ENCODE results near the gene ATP8B3. TPM values are rescaled to one million over a fixed set of nuclear protein-coding genes. Genes with fewer than 3 reads are reported as not detected.
A peak's percentile ranks its signal among the peaks of the same experiment; 100 is the strongest.

The ATP8B3 gene
- total RNA-seq, 1 donor from 2014 or later, result 3.0 TPM

- no peaks in the 10 kb centered on the region for H3K36me3 Mint-ChIP-seq (ENCODE audit: low read depth, unreplicated experiment)
- H3K9me3 ChIP-seq (ENCODE audit: insufficient read depth, low read depth, low read length), result no peaks in the 10 kb centered on the region
- peaks cover 40% of the 10 kb centered on the region for H3K27me3 ChIP-seq (ENCODE audit: insufficient read depth, low read length)
- peaks cover 31% of the 10 kb centered on the region for H3K27me3 Mint-ChIP-seq (ENCODE audit: low read depth, unreplicated experiment)
- DNase-seq (ENCODE audit: low read depth), result no peak
- H3K4me1 ChIP-seq (ENCODE audit: insufficient read depth, low read length), result peaks cover 14% of the 10 kb centered on the region
- no peak overlapping the region for H3K9ac ChIP-seq (ENCODE audit: low read length)
- no peak for FAIRE-seq
- H3K4me1 Mint-ChIP-seq (ENCODE audit: low read depth, unreplicated experiment), result no peaks in the 10 kb centered on the region
- no peak overlapping the region for H3K27ac ChIP-seq (ENCODE audit: low read depth, low read length)
- H3K4me3 Mint-ChIP-seq (ENCODE audit: unreplicated experiment), result peak overlapping the region; percentile 64
- peak overlapping the region; percentile 69 for H3K4me2 ChIP-seq (ENCODE audit: low read length)
- no peaks in the 10 kb centered on the region for H3K79me2 ChIP-seq (ENCODE audit: insufficient read depth, low read length)
- H3K27ac Mint-ChIP-seq (ENCODE audit: unreplicated experiment), result peak overlapping the region; percentile 58
- peaks cover 2% of the 10 kb centered on the region for H3K9me3 Mint-ChIP-seq (ENCODE audit: unreplicated experiment)
- H4K20me1 ChIP-seq (ENCODE audit: insufficient read depth, low read length), result no peaks in the 10 kb centered on the region
- H2AFZ ChIP-seq (ENCODE audit: low read depth, low read length), result no peak overlapping the region
- H3K36me3 ChIP-seq (ENCODE audit: insufficient read depth, low read length), result no peaks in the 10 kb centered on the region
- TF ChIP-seq CTCF (IDR thresholded peaks at IDR 0.05; ENCODE audit: insufficient read depth, low read depth, low read length) (no peak), EZH2 (IDR thresholded peaks at IDR 0.05; ENCODE audit: insufficient read depth, low read length) (peak; percentile 87)
- H3K4me3 ChIP-seq (ENCODE audit: insufficient read depth, low read depth, low read length), result no peak overlapping the region
Observed at GRCh38 chr19:1748115-1748872, 63.8 kb downstream of the ATP8B3 start.

- Histone ChIP-seq H3K4me1 (ENCODE audit: insufficient read depth, low read length) (peaks cover 14% of the 10 kb centered on the region), H3K9ac (ENCODE audit: low read length) (no peak overlapping the region), H3K36me3 (ENCODE audit: insufficient read depth, low read length) (no peaks in the 10 kb centered on the region), H3K4me2 (ENCODE audit: low read length) (peak overlapping the region; percentile 69), H3K27me3 (ENCODE audit: insufficient read depth, low read length) (peaks cover 37% of the 10 kb centered on the region), H2AFZ (ENCODE audit: low read depth, low read length) (no peak overlapping the region), H4K20me1 (ENCODE audit: insufficient read depth, low read length) (no peaks in the 10 kb centered on the region), H3K9me3 (ENCODE audit: insufficient read depth, low read depth, low read length) (no peaks in the 10 kb centered on the region), H3K4me3 (ENCODE audit: insufficient read depth, low read depth, low read length) (no peak overlapping the region), H3K79me2 (ENCODE audit: insufficient read depth, low read length) (no peaks in the 10 kb centered on the region), H3K27ac (ENCODE audit: low read depth, low read length) (no peak overlapping the region)
- DNase-seq (ENCODE audit: low read depth) (peak; percentile 86), FAIRE-seq (no peak)
- Mint-ChIP-seq H3K4me1 (ENCODE audit: low read depth, unreplicated experiment) (no peaks in the 10 kb centered on the region), H3K36me3 (ENCODE audit: low read depth, unreplicated experiment) (no peaks in the 10 kb centered on the region), H3K9me3 (ENCODE audit: unreplicated experiment) (peaks cover 2% of the 10 kb centered on the region), H3K4me3 (ENCODE audit: unreplicated experiment) (peak overlapping the region; percentile 64), H3K27me3 (ENCODE audit: low read depth, unreplicated experiment) (peaks cover 31% of the 10 kb centered on the region), H3K27ac (ENCODE audit: unreplicated experiment) (peak overlapping the region; percentile 58)
- TF ChIP-seq CTCF (IDR thresholded peaks at IDR 0.05; ENCODE audit: insufficient read depth, low read depth, low read length) (no peak), EZH2 (IDR thresholded peaks at IDR 0.05; ENCODE audit: insufficient read depth, low read length) (no peak)
Observed at GRCh38 chr19:1747285-1748114, 64.6 kb downstream of the ATP8B3 start.
